ENCODE results near the gene F8. TPM values are rescaled to one million over a fixed set of nuclear protein-coding genes. Genes with fewer than 3 reads are reported as not detected.
"Not testable (repeated sequence)": the region's sequence is repeated elsewhere in the genome, so short reads cannot be mapped to it uniquely, and the experiment has no call there.

The F8 gene
- total RNA-seq, 1 donor from 2014 or later, result 43.4 TPM

DNA sequence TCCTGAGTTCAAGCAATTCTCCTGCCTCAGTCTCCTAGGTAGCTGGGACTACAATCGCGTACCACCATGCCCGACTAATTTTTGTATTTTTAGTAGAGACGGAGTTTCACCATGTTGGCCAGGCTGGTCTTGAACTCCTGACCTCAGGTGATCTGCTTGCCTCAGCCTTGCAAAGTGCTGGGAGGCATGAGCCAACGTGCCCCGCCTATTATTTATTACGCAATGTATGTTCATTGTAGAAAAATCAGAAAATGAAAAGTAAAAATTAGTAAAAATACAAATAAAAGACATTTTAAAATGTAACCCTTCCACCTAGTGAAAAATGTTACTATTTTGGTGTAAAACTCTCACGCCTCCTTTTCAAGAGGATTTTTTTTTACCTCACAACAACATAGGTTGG is 122.2 kb downstream of the F8 start:
- intact Hi-C loops (cut with DNase I), result no loop called here
- no peak for DNase-seq (ENCODE audit: low spot score)

- no peak for DNase-seq (ENCODE audit: low spot score)
- intact Hi-C loops (cut with DNase I), result no loop called here
Observed at GRCh38 chrX:154892296-154892695, 130.2 kb downstream of the F8 start.

DNA sequence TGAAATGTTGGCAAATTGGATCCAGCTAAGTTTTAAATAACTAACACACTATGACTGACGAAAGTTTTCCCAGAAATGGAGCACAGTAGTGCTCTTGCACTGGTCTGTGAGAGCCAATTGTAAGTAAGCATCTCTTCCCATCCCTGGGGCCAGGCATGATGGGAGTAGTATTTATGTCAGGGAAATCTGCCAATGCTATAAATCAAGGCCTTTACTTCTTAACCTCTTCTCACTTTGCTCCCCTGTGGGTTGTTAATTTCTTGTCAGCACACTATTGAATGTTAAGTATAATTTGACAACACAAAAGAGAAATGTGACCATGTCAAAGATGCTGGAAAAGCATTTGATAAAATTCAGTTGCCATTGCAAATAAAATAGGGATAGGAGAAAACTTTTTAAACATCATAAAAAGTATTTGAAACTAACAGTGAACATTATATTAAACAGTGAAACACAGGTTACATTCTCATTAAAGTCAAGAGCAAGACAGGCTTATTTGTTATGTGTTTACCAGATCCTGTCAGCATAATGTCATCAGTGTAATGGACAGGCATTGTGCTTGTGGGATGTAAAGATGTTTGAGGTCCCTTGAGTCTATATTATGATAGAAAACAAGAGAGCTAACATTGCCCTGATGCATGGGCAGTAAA is 131.4 kb downstream of the F8 start:
- intact Hi-C loops (cut with DNase I), result no loop called here
- DNase-seq (ENCODE audit: low spot score), result no peak

DNA sequence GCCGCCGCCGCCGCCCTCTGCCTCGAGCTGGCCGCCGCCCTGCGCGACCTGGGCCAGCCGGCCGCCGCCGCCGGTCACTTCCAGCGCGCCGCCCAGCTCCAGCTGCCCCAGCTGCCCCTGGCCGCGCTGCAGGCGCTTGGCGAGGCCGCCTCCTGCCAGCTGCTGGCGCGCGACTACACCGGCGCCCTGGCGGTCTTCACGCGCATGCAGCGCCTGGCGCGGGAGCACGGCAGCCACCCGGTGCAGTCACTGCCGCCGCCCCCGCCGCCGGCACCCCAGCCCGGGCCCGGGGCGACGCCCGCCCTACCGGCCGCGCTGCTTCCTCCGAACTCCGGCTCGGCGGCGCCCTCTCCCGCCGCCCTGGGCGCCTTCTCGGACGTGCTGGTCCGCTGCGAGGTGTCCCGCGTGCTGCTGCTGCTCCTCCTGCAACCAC is 135.7 kb downstream of the F8 start:
- intact Hi-C loops (cut with DNase I); DNase-seq (ENCODE audit: low spot score): not testable (repeated sequence)

DNA sequence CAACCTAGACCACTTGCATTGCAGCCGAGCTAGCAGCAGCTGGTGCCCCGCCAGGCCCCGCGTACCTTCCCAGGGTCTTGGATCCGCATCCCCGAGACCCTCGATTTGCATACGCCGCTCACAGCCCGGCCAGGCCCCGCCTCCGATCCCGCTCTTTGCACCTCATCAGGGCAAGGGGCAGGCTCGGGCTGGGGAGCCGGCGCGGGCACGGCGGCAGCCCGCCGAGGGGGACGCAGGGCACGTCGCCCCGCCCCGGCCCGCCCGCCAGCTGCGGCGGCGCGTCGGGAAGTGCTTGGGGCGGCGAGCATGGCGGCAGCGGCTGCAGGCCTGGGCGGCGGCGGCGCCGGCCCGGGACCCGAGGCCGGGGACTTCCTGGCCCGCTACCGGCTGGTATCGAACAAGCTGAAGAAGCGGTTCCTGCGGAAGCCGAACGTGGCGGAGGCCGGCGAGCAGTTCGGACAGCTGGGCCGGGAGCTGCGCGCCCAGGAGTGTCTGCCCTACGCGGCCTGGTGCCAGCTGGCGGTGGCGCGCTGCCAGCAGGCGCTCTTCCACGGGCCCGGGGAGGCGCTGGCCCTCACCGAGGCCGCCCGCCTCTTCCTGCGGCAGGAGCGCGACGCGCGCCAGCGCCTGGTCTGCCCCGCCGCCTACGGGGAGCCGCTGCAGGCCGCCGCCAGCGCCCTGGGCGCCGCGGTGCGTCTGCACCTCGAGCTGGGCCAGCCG is 136.3 kb downstream of the F8 start, which contains the start of gene F8A1:
TSS of gene F8A1 (plus strand) at position 287 of the 720 bp plus-strand sequence. CDS start at position 307, 20 bp downstream.
- intact Hi-C loops (cut with DNase I); DNase-seq (ENCODE audit: low spot score): not testable (repeated sequence)

- intact Hi-C loops (cut with DNase I); DNase-seq (ENCODE audit: low spot score): not testable (repeated sequence)
Observed at GRCh38 chrX:154885549-154885948, 137.0 kb downstream of the F8 start.

DNA sequence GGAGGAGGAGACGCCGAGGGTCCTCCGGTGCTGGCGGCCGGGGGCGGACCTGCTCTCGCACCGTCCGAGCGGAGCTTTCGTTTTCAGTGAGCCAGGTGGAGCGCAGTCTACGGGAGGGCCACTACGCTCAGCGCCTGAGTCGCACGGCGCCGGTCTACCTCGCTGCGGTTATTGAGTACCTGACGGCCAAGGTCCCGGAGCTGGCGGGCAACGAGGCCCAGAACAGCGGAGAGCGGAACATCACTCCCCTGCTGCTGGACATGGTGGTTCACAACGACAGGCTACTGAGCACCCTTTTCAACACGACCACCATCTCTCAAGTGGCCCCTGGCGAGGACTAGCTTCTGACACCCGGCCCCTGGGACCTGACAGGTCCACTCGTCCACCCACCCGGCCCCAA is 137.5 kb downstream of the F8 start:
- not testable (repeated sequence) for DNase-seq (ENCODE audit: low spot score)

GRCh38 chrX:154884069-154884468 is 138.5 kb downstream of the F8 start:
- DNase-seq (ENCODE audit: low spot score); intact Hi-C loops (cut with DNase I): not testable (repeated sequence)

More for the DNA sequence above, 137.5 kb downstream of the F8 start:
- intact Hi-C loops (cut with DNase I), result not testable (repeated sequence)

GRCh38 chrX:154873329-154873728 is 149.2 kb downstream of the F8 start:
- intact Hi-C loops (cut with DNase I), result no loop called here
- DNase-seq (ENCODE audit: low spot score), result no peak

DNA sequence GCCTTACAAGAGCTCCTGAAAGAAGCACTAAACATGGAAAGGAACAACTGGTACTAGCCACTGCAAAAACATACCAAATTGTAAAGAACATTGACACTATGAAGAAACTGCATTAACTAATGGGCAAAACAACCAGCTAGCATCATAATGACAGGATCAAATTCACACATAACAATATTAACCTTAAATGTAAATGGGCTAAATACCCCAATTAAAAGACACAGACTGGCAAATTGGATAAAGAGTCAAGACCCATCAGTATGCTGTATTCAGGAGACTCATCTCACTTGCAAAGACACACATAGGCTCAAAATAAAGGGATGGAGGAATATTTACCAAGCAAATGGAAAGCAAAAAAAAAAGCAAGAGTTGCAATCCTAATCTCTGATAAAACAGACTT is 154.0 kb downstream of the F8 start:
- intact Hi-C loops (cut with DNase I); DNase-seq (ENCODE audit: low spot score): not testable (repeated sequence)

GRCh38 chrX:154855256-154855655 is 167.3 kb downstream of the F8 start:
- no peak for DNase-seq (ENCODE audit: low spot score)
- intact Hi-C loops (cut with DNase I), result no loop called here

- intact Hi-C loops (cut with DNase I), result no loop called here
- no peak for DNase-seq (ENCODE audit: low spot score)
Observed at GRCh38 chrX:154850957-154851611, 171.4 kb downstream of the F8 start.

GRCh38 chrX:154840856-154841255 is 181.7 kb downstream of the F8 start:
- no peak for DNase-seq (ENCODE audit: low spot score)
- intact Hi-C loops (cut with DNase I), result no loop called here

DNA sequence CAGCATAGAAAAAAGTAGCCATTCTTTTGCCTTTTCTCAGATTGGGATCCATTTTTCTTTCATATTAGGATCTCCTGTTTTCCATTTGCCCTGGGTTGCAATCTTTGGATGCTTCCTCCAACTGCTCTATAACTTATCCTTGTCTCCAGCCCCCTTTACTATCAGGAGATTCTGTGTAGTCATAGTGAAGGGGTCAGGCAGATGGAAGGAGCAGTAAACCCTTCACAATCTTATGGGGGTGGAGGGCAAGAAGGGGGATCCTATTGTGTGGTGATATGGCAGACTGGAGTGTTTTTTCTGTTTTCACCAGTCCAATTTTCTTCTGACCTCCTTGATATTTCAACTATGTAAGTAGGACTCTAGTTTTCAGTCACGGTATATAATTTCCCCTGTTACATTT is 186.4 kb downstream of the F8 start:
- no peak for DNase-seq (ENCODE audit: low spot score)
- intact Hi-C loops (cut with DNase I), result no loop called here

- no peak for DNase-seq (ENCODE audit: low spot score)
- intact Hi-C loops (cut with DNase I), result no loop called here
Observed at GRCh38 chrX:154834562-154834961, 188.0 kb downstream of the F8 start, which contains the start of gene SMIM9. SMIM9 (minus strand) TSS chrX:154834662; CDS start chrX:154830856, 3,806 bp downstream.

DNA sequence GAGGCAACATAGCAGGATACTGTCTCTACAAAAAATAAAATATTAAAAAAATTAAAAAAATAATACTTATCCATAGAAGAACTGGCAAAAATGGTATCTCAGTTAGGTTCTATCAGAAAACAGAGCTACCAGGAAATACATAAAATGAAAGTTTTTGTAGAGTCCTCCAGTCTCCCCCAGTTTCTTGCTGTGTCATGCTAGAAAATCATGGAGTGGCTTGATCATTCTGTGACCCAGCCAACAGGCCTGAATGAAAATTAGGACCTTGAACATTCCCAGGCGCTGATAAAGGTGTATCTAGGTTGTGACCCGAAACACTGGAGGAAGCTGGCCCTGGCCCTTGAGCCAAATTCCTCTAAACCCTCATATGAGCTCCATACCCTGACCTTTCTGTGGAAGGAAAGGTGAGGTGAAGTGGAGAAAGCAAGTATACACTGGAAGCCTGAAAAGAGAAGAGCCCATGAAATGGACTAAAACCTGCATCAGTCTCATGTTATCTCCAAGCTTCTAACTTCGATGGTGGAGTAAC is 188.7 kb downstream of the F8 start:
- intact Hi-C loops (cut with DNase I), result no loop called here
- no peak for DNase-seq (ENCODE audit: low spot score)

DNA sequence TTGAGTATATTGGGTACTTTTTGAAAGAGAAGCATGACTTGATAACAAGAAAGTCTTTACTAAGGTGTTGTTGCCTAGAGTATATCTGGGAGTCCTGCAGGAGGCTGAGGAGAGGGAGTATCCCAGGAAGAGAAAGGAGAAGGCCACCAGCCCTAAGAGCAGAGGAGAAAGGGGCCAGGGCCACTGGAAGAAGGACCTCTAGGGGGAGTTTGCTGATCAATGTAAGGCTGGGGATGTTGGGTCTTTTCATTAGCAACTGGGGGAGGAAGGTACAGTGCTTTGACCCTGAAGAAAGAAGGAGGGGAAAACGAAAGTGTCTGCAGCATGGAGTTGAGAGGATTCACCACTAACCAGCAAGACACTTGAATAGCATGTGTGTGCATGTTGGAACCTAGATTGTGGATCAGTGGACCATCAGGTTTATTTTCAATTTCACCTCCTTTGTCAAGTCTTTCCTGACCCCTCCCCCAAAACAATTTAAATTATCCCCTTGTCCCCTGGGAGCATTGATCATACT is 192.5 kb downstream of the F8 start:
- intact Hi-C loops (cut with DNase I), result no loop called here
- DNase-seq (ENCODE audit: low spot score), result no peak

DNA sequence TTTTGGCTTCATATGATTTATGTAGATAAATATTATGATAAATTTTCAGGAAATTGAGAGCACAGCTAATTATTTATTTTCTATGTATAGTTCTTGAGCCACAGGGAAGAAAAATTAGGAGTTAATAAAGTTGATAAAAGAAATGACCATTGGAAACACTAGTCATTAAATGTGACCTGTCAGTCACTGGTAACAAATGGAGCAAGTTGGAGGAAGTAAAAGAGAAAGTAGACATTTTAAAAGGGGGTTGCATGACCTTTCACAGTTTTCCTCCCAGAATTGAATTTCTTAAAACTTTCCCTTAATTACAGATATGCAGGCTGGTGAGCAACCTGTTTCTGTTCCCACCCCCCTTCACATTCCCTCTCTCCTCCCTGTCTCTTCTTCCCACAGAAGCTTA is 193.4 kb downstream of the F8 start:
- intact Hi-C loops (cut with DNase I), result no loop called here
- DNase-seq (ENCODE audit: low spot score), result no peak

DNA sequence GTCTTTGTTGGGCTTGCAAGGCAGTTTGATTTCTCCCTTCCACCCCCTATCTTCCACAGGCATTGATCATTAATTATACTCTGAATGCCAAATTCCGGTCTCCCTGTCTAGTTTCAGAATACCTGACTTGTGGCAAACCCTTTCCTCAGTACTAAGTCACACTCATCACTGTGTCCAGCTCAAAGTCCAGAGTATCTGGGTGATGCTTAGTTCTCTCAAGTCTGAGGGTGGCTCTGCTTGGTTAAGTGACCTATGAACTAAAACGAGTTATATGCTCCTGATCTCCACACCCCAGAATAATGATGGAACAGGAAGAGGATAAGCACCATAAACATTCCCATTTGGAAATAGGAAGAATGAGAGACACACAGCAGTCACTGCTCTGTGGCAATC is 194.5 kb downstream of the F8 start:
- DNase-seq (ENCODE audit: low spot score), result no peak
- intact Hi-C loops (cut with DNase I), result no loop called here
